RWPE2 (cell line): Measurements from ENCODE around the gene NUP42.

ENCODE experiments used
- ATAC-seq: fragments of 200-7000 bp; cut with Tn5 transposase; 3 replicates; pipeline ENCODE4 v1.9.1; 2021; ENCODE audit warnings: low read depth
- DNase-seq: peaks from one replicate; pipeline ENCODE4 v3.0.0-alpha.2; 2020; ENCODE audit warnings: low spot score
- H3K27ac ChIP-seq: fragments of 450-650 bp; 2 replicates; pipeline ENCODE4 v1.5.1; 2017; ENCODE audit warnings: mild to moderate bottlenecking; ENCODE audit not compliant: poor library complexity, severe bottlenecking
- H3K27me3 ChIP-seq: fragments of 250-450 bp; sonication (Bioruptor Pico); 2 replicates; pipeline ENCODE4 v1.5.1; 2021; ENCODE audit warnings: mild to moderate bottlenecking, moderate library complexity; ENCODE audit not compliant: insufficient read depth, poor library complexity, severe bottlenecking
- H3K36me3 ChIP-seq: fragments of 250-450 bp; sonication (Bioruptor Pico); 2 replicates; pipeline ENCODE4 v1.5.1; 2020; ENCODE audit warnings: low read depth, mild to moderate bottlenecking, moderate library complexity
- H3K4me1 ChIP-seq: fragments of 250-450 bp; sonication (Bioruptor Pico); 2 replicates; pipeline ENCODE4 v1.5.1; 2021; ENCODE audit warnings: mild to moderate bottlenecking, moderate library complexity; ENCODE audit not compliant: insufficient read depth, poor library complexity, severe bottlenecking
- H3K4me3 ChIP-seq: fragments of 250-450 bp; sonication (Bioruptor Pico); 2 replicates; pipeline ENCODE4 v1.5.1; 2021; ENCODE audit warnings: mild to moderate bottlenecking, moderate library complexity; ENCODE audit not compliant: severe bottlenecking
- H3K9me3 ChIP-seq: fragments of 250-450 bp; sonication (Bioruptor Pico); 2 replicates; pipeline ENCODE4 v1.5.1; 2021; ENCODE audit warnings: mild to moderate bottlenecking, moderate library complexity; ENCODE audit not compliant: severe bottlenecking
- TF ChIP-seq, protein P1 (sequence below): fragments of 450-650 bp; IDR thresholded peaks from one replicate; pipeline ENCODE4 v1.5.1; 2017; ENCODE audit warnings: mild to moderate bottlenecking, moderate library complexity; ENCODE audit not compliant: poor library complexity, severe bottlenecking

Gene NUP42, protein sequence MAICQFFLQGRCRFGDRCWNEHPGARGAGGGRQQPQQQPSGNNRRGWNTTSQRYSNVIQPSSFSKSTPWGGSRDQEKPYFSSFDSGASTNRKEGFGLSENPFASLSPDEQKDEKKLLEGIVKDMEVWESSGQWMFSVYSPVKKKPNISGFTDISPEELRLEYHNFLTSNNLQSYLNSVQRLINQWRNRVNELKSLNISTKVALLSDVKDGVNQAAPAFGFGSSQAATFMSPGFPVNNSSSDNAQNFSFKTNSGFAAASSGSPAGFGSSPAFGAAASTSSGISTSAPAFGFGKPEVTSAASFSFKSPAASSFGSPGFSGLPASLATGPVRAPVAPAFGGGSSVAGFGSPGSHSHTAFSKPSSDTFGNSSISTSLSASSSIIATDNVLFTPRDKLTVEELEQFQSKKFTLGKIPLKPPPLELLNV

DNA sequence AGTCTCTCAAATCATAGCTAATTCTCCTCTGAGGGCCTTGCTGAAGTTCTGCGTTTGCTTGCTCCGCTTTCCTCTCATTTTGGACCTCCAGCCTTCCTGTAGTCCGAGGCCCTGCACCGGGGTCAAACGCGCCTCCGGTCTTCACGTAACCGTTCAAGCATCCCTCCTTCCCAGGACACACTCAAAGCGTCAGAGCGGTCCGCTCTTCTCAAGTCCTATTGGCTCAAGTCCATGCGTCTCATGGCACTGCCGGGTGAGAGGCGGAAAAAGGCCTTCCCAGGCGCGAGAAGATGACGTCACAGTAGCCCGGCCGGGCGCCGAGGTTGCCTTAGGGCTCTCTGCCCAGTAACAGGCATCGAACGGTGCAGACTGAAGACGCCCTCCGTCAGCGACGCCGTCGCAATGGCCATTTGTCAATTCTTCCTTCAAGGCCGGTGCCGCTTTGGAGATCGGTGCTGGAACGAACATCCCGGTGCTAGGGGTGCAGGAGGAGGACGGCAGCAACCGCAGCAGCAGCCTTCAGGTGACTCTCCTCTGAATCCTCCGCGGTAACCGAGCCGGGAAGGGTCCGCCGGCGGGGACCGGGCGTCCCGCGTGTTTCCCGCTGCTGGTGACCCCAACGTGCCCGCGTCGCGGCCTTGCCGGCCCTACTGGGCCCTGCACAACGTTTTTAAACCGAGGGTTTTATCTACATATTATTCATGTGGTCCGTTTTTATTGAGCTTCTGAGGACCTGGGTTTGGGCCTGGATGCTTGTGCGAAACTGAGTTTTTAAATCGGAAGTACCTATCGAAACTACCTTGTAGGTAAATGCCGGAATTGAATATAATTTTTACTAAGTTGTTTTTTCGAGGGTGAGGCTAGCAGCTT, at the start of gene NUP42:
Gene NUP42, plus strand, starts transcription at position 365 of the 870 bp plus-strand sequence. Its CDS starts 38 bp downstream, at position 403.
- H3K4me1 ChIP-seq, result peaks cover 16% of the 10 kb centered on the region
- H3K36me3 ChIP-seq, result peaks cover 30% of the 10 kb centered on the region
- peak within 1 kb of the TSS; percentile 71 for H3K27ac ChIP-seq
- H3K27me3 ChIP-seq, result no peaks in the 10 kb centered on the region
- peak; percentile 96 for DNase-seq
- no peaks in the 10 kb centered on the region for H3K9me3 ChIP-seq
- peak; percentile 97 for ATAC-seq
- TF ChIP-seq, protein P1, sequence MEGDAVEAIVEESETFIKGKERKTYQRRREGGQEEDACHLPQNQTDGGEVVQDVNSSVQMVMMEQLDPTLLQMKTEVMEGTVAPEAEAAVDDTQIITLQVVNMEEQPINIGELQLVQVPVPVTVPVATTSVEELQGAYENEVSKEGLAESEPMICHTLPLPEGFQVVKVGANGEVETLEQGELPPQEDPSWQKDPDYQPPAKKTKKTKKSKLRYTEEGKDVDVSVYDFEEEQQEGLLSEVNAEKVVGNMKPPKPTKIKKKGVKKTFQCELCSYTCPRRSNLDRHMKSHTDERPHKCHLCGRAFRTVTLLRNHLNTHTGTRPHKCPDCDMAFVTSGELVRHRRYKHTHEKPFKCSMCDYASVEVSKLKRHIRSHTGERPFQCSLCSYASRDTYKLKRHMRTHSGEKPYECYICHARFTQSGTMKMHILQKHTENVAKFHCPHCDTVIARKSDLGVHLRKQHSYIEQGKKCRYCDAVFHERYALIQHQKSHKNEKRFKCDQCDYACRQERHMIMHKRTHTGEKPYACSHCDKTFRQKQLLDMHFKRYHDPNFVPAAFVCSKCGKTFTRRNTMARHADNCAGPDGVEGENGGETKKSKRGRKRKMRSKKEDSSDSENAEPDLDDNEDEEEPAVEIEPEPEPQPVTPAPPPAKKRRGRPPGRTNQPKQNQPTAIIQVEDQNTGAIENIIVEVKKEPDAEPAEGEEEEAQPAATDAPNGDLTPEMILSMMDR, result no peak
- H3K4me3 ChIP-seq, result peak within 1 kb of the TSS; percentile 55

DNA sequence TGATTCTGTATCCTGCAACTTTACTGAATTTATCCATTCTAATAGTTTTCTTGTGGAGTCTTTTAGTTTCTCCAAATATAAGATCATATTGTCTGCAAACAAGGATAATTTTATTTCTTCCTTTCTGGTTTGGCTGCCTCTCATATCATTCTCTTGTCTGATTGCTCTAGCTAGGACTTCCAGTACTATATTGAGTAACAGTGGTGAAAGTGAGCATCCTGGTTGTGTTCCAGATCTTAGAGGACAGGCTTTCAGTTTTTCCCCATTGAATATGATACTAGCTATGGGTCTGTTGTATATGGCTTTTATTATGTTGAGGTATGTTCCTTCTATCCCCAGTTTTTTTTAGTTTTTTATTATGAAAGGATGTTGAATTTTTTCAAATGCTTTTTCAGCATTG, 48.1 kb upstream of the NUP42 start:
- Histone ChIP-seq H3K9me3 (no peaks in the 10 kb centered on the region), H3K4me3 (no peak overlapping the region), H3K36me3 (peaks cover 4% of the 10 kb centered on the region; the same call in 1 of the 2 replicates), H3K27ac (no peak overlapping the region), H3K27me3 (no peaks in the 10 kb centered on the region), H3K4me1 (no peaks in the 10 kb centered on the region)
- no peak for DNase-seq
- ATAC-seq, result no peak
- TF ChIP-seq, protein P1, result no peak

DNA sequence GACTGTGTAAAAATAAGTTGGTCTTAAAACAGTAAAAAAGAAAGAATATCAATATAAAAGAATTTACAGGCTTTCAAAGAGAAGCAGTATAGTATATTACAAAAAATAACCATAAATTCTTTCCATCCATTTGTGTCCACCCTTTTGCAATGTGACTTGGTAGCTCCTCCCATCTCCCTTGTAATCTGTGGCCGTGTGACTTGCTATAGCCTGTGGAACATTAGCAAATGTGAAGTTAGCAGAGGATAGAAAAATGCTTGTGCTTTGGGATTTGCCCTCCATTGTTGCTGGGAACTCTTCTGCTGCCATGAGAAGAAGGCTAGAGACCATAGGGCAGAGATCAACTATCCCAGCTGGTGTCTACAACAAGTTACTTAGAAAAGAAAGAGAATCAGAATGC, 46.1 kb upstream of the NUP42 start:
- no peak for DNase-seq
- H3K36me3 ChIP-seq, result peaks cover under 1% of the 10 kb centered on the region; the same call in 1 of the 2 replicates
- ATAC-seq, result no peak

DNA sequence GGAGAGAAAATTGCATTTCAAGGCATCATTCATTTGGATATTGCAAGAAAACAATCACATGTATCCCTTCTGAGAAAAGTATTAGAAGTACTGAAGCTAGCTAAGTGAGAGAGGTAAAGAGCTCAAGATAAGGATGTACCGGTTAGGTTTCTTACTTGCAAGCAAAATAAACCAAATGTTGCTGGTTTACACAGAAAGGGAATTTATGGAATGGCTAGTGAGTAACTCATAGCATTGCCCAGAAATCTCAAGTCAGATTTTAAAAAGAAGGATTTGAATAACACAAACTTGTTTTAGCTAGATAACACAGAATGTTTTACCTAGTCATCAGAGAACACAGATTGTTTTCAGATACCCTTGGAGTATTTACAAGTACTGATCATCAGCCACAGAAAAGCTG, 45.6 kb upstream of the NUP42 start:
- no peak for ATAC-seq
- no peak overlapping the region for H3K4me3 ChIP-seq

More for the DNA sequence above, 46.1 kb upstream of the NUP42 start:
- TF ChIP-seq, protein P1, result no peak
- H3K9me3 ChIP-seq, result no peaks in the 10 kb centered on the region
- no peak overlapping the region for H3K4me3 ChIP-seq
- H3K27ac ChIP-seq, result no peak overlapping the region
- no peaks in the 10 kb centered on the region for H3K4me1 ChIP-seq
- no peaks in the 10 kb centered on the region for H3K27me3 ChIP-seq

More for the DNA sequence above, 45.6 kb upstream of the NUP42 start:
- no peaks in the 10 kb centered on the region for H3K4me1 ChIP-seq
- no peaks in the 10 kb centered on the region; the same call in 1 of the 2 replicates for H3K36me3 ChIP-seq
- no peaks in the 10 kb centered on the region for H3K9me3 ChIP-seq
- no peak overlapping the region for H3K27ac ChIP-seq
- no peaks in the 10 kb centered on the region for H3K27me3 ChIP-seq
- TF ChIP-seq, protein P1, result no peak
- no peak for DNase-seq
